Measurements from ENCODE around the gene LY6G5B. TPM values are rescaled to one million over a fixed set of nuclear protein-coding genes. Genes with fewer than 3 reads are reported as not detected.

Gene LY6G5B
- total and polyA plus RNA-seq, 2 donors (not counting 1 experiment from before 2014, with no cell fraction given) = 28.4 to 44.2 TPM

DNA sequence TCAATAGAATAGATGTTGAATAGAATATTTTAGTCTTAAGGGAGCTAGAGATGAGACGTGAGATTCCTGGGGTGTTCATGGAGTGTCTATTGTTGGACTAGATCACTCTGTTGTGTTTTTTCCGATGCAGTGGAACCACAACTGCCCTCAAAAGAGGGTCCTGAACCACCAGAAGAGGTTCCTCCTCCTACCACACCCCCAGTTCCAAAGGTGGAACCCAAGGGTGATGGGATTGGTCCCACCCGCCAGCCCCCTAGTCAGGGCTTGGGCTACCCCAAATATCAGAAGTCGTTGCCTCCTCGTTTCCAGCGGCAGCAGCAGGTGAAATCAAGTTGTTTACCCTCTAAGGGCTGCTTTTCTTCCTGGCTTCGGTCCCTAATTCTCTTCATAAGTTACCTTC, 40.8 kb upstream of the LY6G5B start:
- H3K27ac Mint-ChIP-seq = no peak overlapping the region
- POLR2A ChIA-PET = no interaction called here
- Histone ChIP-seq H3K79me2 (ENCODE audit: control insufficient read depth, insufficient read depth, low read length) (peaks cover 8% of the 10 kb centered on the region), H3K4me1 (ENCODE audit: control insufficient read depth in 2 of 2, insufficient read depth in 2 of 2, low read length in 2 of 2) (no peaks in the 10 kb centered on the region), H3K36me3 (replicated peaks in 1 of 2; ENCODE audit: control extremely low read depth in 1 of 2, control insufficient read depth in 1 of 2, extremely low read depth in 1 of 2, insufficient read depth in 2 of 2, low read length in 1 of 2) (peaks cover 5 to 91% of the 10 kb centered on the region in 2 experiments), H3K9me3 (ENCODE audit: control extremely low read depth in 1 of 3, control insufficient read depth in 2 of 3, insufficient read depth in 1 of 3, low read length in 2 of 3) (no peaks in the 10 kb centered on the region), H3K27ac (ENCODE audit: low read length in 2 of 2) (no peak overlapping the region), H3K27me3 (replicated peaks in 1 of 4; ENCODE audit: control extremely low read depth in 1 of 4, control insufficient read depth in 3 of 4, insufficient read depth in 4 of 4, low read length in 3 of 4) (no peaks in the 10 kb centered on the region), H3K9ac (ENCODE audit: low read length) (no peak overlapping the region), H4K20me1 (ENCODE audit: control insufficient read depth, insufficient read depth, low read length, poor library complexity, severe bottlenecking) (peaks cover 47% of the 10 kb centered on the region), H3K4me2 (replicated peaks; ENCODE audit: low read depth, low read length, poor library complexity, severe bottlenecking) (no peak overlapping the region), H3K4me3 (ENCODE audit: control extremely low read depth in 1 of 5, extremely low read depth in 1 of 5, insufficient read depth in 1 of 5, low read depth in 2 of 5, low read length in 4 of 5) (no peak overlapping the region), H2AFZ (ENCODE audit: insufficient read depth, low read depth, low read length, poor library complexity, severe bottlenecking) (no peak overlapping the region)
- CTCF ChIA-PET = no interaction called here
- DNase-seq (no peak), ATAC-seq (ENCODE audit: low read depth) (no peak)
- H3K9me3 Mint-ChIP-seq (ENCODE audit: insufficient read depth) = no peaks in the 10 kb centered on the region
- H3K27me3 Mint-ChIP-seq = no peaks in the 10 kb centered on the region
- H3K4me1 Mint-ChIP-seq = no peaks in the 10 kb centered on the region
- 100% methylated on average over 6 of the region's 7 CpGs for WGBS (ENCODE audit: insufficient coverage)
- no peak overlapping the region for H3K4me3 Mint-ChIP-seq
- intact Hi-C loops (cut with micrococcal nuclease) = no loop called here
- TF ChIP-seq EZH2 (IDR thresholded peaks at IDR 0.05; ENCODE audit: borderline replicate concordance, insufficient read depth, low read depth, low read length, poor library complexity, severe bottlenecking) = no peak
- TF ChIP-seq, protein P1, sequence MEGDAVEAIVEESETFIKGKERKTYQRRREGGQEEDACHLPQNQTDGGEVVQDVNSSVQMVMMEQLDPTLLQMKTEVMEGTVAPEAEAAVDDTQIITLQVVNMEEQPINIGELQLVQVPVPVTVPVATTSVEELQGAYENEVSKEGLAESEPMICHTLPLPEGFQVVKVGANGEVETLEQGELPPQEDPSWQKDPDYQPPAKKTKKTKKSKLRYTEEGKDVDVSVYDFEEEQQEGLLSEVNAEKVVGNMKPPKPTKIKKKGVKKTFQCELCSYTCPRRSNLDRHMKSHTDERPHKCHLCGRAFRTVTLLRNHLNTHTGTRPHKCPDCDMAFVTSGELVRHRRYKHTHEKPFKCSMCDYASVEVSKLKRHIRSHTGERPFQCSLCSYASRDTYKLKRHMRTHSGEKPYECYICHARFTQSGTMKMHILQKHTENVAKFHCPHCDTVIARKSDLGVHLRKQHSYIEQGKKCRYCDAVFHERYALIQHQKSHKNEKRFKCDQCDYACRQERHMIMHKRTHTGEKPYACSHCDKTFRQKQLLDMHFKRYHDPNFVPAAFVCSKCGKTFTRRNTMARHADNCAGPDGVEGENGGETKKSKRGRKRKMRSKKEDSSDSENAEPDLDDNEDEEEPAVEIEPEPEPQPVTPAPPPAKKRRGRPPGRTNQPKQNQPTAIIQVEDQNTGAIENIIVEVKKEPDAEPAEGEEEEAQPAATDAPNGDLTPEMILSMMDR (IDR thresholded peaks at IDR 0.05) = no peak

DNA sequence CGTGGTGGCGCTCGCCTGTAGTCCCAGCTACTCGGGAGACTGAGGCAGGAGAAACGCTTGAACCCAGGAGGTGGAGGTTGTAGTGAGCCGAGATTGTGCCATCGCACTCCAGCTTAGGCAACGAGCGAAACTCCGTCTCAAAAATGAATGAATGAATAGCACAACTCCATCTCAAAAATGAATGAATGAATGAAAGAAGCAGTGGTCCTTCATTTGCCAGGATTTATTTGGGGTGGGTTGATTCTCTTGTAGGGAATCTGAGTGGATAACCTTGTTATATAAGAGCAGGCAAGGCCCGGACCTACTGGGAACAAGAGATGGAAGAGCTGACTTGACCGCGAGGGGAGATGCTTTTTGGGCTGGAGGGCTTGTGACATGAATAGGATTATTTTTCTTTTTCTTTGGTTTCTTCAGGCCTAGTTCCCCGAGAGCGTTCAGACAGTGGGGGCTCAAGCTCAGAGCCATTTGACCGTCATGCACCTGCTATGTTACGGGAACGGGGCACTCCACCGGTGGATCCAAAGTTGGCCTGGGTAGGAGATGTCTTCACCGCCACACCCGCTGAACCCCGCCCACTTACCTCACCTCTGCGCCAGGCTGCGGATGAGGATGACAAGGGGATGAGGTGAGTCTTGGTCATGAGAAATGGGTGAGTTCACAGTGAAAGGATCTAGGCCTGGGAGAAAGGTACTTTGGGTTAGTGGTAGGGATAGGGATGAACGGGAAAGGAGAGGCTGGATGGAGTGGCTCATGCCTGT, 39.4 kb upstream of the LY6G5B start:
- Histone ChIP-seq H3K36me3 (replicated peaks in 1 of 2; ENCODE audit: control extremely low read depth in 1 of 2, control insufficient read depth in 1 of 2, extremely low read depth in 1 of 2, insufficient read depth in 2 of 2, low read length in 1 of 2) (peaks cover 6 to 92% of the 10 kb centered on the region in 2 experiments), H3K9me3 (ENCODE audit: control extremely low read depth in 1 of 3, control insufficient read depth in 2 of 3, insufficient read depth in 1 of 3, low read length in 2 of 3) (no peaks in the 10 kb centered on the region), H3K4me1 (ENCODE audit: control insufficient read depth in 2 of 2, insufficient read depth in 2 of 2, low read length in 2 of 2) (no peaks in the 10 kb centered on the region), H3K4me2 (replicated peaks; ENCODE audit: low read depth, low read length, poor library complexity, severe bottlenecking) (no peak overlapping the region), H2AFZ (ENCODE audit: insufficient read depth, low read depth, low read length, poor library complexity, severe bottlenecking) (no peak overlapping the region), H3K79me2 (ENCODE audit: control insufficient read depth, insufficient read depth, low read length) (peaks cover 6% of the 10 kb centered on the region), H3K27me3 (replicated peaks in 1 of 4; ENCODE audit: control extremely low read depth in 1 of 4, control insufficient read depth in 3 of 4, insufficient read depth in 4 of 4, low read length in 3 of 4) (no peaks in the 10 kb centered on the region), H3K4me3 (ENCODE audit: control extremely low read depth in 1 of 5, extremely low read depth in 1 of 5, insufficient read depth in 1 of 5, low read depth in 2 of 5, low read length in 4 of 5) (no peak overlapping the region), H4K20me1 (ENCODE audit: control insufficient read depth, insufficient read depth, low read length, poor library complexity, severe bottlenecking) (peaks cover 46% of the 10 kb centered on the region), H3K9ac (ENCODE audit: low read length) (no peak overlapping the region), H3K27ac (ENCODE audit: low read length in 2 of 2) (no peak overlapping the region)
- intact Hi-C loops (cut with micrococcal nuclease) = no loop called here
- no peaks in the 10 kb centered on the region for H3K27me3 Mint-ChIP-seq
- TF ChIP-seq, protein P1 (IDR thresholded peaks at IDR 0.05) = no peak
- no peak for TF ChIP-seq EZH2 (IDR thresholded peaks at IDR 0.05; ENCODE audit: borderline replicate concordance, insufficient read depth, low read depth, low read length, poor library complexity, severe bottlenecking)
- H3K4me3 Mint-ChIP-seq = no peak overlapping the region
- ChIA-PET POLR2A (no interaction called here), CTCF (no interaction called here)
- no peak for ATAC-seq (ENCODE audit: low read depth)
- 96% methylated on average over 18 of the region's 25 CpGs for WGBS (ENCODE audit: insufficient coverage)
- H3K4me1 Mint-ChIP-seq = no peaks in the 10 kb centered on the region
- H3K9me3 Mint-ChIP-seq (ENCODE audit: insufficient read depth) = no peaks in the 10 kb centered on the region
- no peak for DNase-seq
- no peak overlapping the region for H3K27ac Mint-ChIP-seq
